Adrenal gland (tissue), 12 donors: ENCODE data around the gene LAMA2. TPM values are rescaled to one million over a fixed set of nuclear protein-coding genes. Genes with fewer than 3 reads are reported as not detected.

Source experiments
- DNase-seq, 7 donors: peaks; one replicate each; pipeline ENCODE4 v3.0.0-alpha.2; 2019 to 2020
- H3K27ac ChIP-seq, 5 donors: fragments of 200-600 bp; sonication (generic) in 4 of 5; 1 replicate in 3 of 5; 2 replicates in 2 of 5; pipeline versions ENCODE4 v1.5.1 to v1.8.0; 2016 to 2020; ENCODE audit warnings: mild to moderate bottlenecking in 1 of 5
- H3K27me3 ChIP-seq: fragments of 200-600 bp; 2 replicates; pipeline ENCODE4 v1.8.0; 2021
- H3K36me3 ChIP-seq, 2 donors: fragments of 200-600 bp; replicated peaks in 1 of 2; 1 replicate in 1 of 2; 2 replicates in 1 of 2; pipeline versions ENCODE4 v1.5.1 to v1.8.0; 2018 to 2022
- H3K4me1 ChIP-seq, 2 donors: fragments of 200-600 bp; replicated peaks in 1 of 2; 1 replicate in 1 of 2; 2 replicates in 1 of 2; pipeline versions ENCODE4 v1.5.1 to v1.8.0; 2018 to 2021
- H3K4me3 ChIP-seq, 4 donors: fragments of 200-600 bp; sonication (generic) in 3 of 4; one replicate each; pipeline ENCODE4 v1.5.1; 2016 to 2018
- H3K9me3 ChIP-seq, 3 donors: fragments of 200-600 bp; sonication (generic) in 1 of 3; replicated peaks in 1 of 3; 1 replicate in 2 of 3; 2 replicates in 1 of 3; pipeline versions ENCODE4 v1.5.1 to v1.8.0; 2016 to 2021
- CTCF ChIP-seq, 6 experiments: fragments of 450-650 bp in 4 of 6; fragments of 200-600 bp in 2 of 6; sonication (generic) in 1 of 6; IDR thresholded peaks; 1 replicate in 5 of 6; 2 replicates in 1 of 6; pipeline versions ENCODE4 v1.5.1 to v1.8.0; 2016 to 2021; ENCODE audit warnings: antibody characterized with exemption in 6 of 6, mild to moderate bottlenecking in 2 of 6, moderate library complexity in 1 of 6
- POLR2A ChIP-seq, 2 donors: fragments of 450-650 bp; IDR thresholded peaks; one replicate each; pipeline ENCODE4 v1.6.1; 2017; ENCODE audit warnings: antibody characterized with exemption in 2 of 2, mild to moderate bottlenecking in 2 of 2, moderate library complexity in 1 of 2
- WGBS, 4 donors: extraction: QIAGEN DNeasy Blood & Tissue Kit in 2 of 4; methylation state at CpG; one replicate each; pipeline versions ENCODE4 v1.1.5 to v1.1.7; 2013 to 2017; 5-methylcytosine and 5-hydroxymethylcytosine counted together
- intact Hi-C, 2 donors: fragments of 100-400 bp; cut with DNase I; formaldehyde crosslinking; loops; one replicate each; pipeline versions ENCODE4 v1.14.1 to v1.15.0; 2022 to 2023
- polyA plus RNA-seq, 3 donors: library from polyadenylated mRNA; stranded (reverse); fragments of 200-250 nt in 2 of 3; fragments of 350-450 nt in 1 of 3; fragmentation: Illumina TruSeq in 1 of 3; extraction: RNeasy Lipid Tissue Mini Kit (QIAGEN cat#74804) in 1 of 3; gene quantifications; one replicate each; pipeline ENCODE4 v1.2.3, GENCODE V29; 2013 to 2014
- total RNA-seq, 9 donors: library from RNA; depleted of rRNA in 4 of 9; stranded (reverse); fragments of >200 nt in 4 of 9; fragments of 120-200 nt in 1 of 9; fragmentation: NEBNext Ultra II Directional in 1 of 9; extraction: Animal tissue kit (Norgen Biotek cat#: 25700) in 1 of 9; gene quantifications; one replicate each; pipeline versions ENCODE4 v1.1.0 to v1.2.4, GENCODE V29; 2013 to 2023
- donor health status: healthy with polysubstance abuse.
- donor health status: Bipolar disorder and iron deficiency.
- donor health status: DM: yes; HTN: yes; CAD: no.
- donor health status: DM: no; HTN: no; CAD: no.
- donor health status: DM: no; HTN: no; CAD: no.
- donor health status: DM: yes; HTN: yes; CAD: no.

The LAMA2 gene
- total and polyA plus RNA-seq, 12 donors, result 5.8 to 105 (median 38.9) TPM

GRCh38 chr6:129353067-129353466, 470.1 kb downstream of the LAMA2 start:
- no peak for TF ChIP-seq POLR2A (IDR thresholded peaks at IDR 0.05)
- TF ChIP-seq CTCF (IDR thresholded peaks at IDR 0.05), result no peak
- Histone ChIP-seq H3K4me1 (no peaks in the 10 kb centered on the region), H3K36me3 (no peaks in the 10 kb centered on the region), H3K27me3 (no peaks in the 10 kb centered on the region), H3K4me3 (no peak overlapping the region), H3K9me3 (no peaks in the 10 kb centered on the region), H3K27ac (no peak overlapping the region)
- intact Hi-C loops, result no loop called here
- no peak for DNase-seq
- 69 to 76% (median 72%) methylated on average over 8 to 9 of the region's 9 CpGs for WGBS, 4 donors

DNA sequence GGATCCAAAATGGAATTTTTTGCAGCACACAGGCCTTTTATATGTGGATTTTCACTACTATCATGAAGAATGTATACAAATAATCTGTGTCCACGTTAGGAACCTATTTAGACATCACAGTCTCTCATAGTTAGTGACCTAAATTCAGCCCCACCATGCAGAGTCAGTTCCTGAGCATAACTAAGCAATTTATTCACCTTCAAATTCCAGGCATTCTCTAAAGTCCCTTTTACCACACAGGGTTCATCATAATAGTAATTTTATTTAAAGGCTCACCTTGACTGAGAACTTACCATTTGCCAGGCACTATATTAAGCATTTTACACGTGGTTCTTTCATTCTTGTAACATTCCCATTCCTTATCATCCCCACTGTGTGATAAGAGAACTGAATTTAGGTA, 473.2 kb downstream of the LAMA2 start:
- H3K27me3 ChIP-seq, result no peaks in the 10 kb centered on the region
- H3K4me3 ChIP-seq, result no peak overlapping the region
- TF ChIP-seq CTCF (IDR thresholded peaks at IDR 0.05), result no peak
- no peak for TF ChIP-seq POLR2A (IDR thresholded peaks at IDR 0.05)
- DNase-seq, result no peak
- H3K36me3 ChIP-seq, result no peaks in the 10 kb centered on the region
- no peak overlapping the region for H3K27ac ChIP-seq
- intact Hi-C loops, result no loop called here
- H3K9me3 ChIP-seq, result no peaks in the 10 kb centered on the region
- no peaks in the 10 kb centered on the region for H3K4me1 ChIP-seq
- 43 to 61% (median 46%) methylated on average over 2 of the region's 2 CpGs for WGBS, 4 donors

GRCh38 chr6:129359811-129360681, 477.1 kb downstream of the LAMA2 start:
- H3K4me3 ChIP-seq, result no peak overlapping the region
- no peak overlapping the region for H3K27ac ChIP-seq
- TF ChIP-seq POLR2A (IDR thresholded peaks at IDR 0.05), result no peak
- TF ChIP-seq CTCF (IDR thresholded peaks at IDR 0.05), result no peak
- no peak for DNase-seq
- intact Hi-C loops, result no loop called here
- no peaks in the 10 kb centered on the region for H3K9me3 ChIP-seq
- H3K36me3 ChIP-seq, result no peaks in the 10 kb centered on the region
- 69 to 88% (median 79%) methylated on average over 2 of the region's 2 CpGs for WGBS, 4 donors
- no peaks in the 10 kb centered on the region for H3K4me1 ChIP-seq
- no peaks in the 10 kb centered on the region for H3K27me3 ChIP-seq

- Histone ChIP-seq H3K4me1 (no peaks in the 10 kb centered on the region), H3K27ac (no peak overlapping the region), H3K9me3 (no peaks in the 10 kb centered on the region), H3K36me3 (no peaks in the 10 kb centered on the region), H3K4me3 (no peak overlapping the region), H3K27me3 (no peaks in the 10 kb centered on the region)
- WGBS, 4 donors, result 73 to 86% (median 77%) methylated on average over 2 of the region's 2 CpGs
- DNase-seq, result no peak
- no peak for TF ChIP-seq POLR2A (IDR thresholded peaks at IDR 0.05)
- no peak for TF ChIP-seq CTCF (IDR thresholded peaks at IDR 0.05)
- intact Hi-C loops, result no loop called here
Measured at GRCh38 chr6:129360682-129360955, 477.7 kb downstream of the LAMA2 start.
